ENCODE measurements around the gene NR5A1.

NR5A1 gene

DNA sequence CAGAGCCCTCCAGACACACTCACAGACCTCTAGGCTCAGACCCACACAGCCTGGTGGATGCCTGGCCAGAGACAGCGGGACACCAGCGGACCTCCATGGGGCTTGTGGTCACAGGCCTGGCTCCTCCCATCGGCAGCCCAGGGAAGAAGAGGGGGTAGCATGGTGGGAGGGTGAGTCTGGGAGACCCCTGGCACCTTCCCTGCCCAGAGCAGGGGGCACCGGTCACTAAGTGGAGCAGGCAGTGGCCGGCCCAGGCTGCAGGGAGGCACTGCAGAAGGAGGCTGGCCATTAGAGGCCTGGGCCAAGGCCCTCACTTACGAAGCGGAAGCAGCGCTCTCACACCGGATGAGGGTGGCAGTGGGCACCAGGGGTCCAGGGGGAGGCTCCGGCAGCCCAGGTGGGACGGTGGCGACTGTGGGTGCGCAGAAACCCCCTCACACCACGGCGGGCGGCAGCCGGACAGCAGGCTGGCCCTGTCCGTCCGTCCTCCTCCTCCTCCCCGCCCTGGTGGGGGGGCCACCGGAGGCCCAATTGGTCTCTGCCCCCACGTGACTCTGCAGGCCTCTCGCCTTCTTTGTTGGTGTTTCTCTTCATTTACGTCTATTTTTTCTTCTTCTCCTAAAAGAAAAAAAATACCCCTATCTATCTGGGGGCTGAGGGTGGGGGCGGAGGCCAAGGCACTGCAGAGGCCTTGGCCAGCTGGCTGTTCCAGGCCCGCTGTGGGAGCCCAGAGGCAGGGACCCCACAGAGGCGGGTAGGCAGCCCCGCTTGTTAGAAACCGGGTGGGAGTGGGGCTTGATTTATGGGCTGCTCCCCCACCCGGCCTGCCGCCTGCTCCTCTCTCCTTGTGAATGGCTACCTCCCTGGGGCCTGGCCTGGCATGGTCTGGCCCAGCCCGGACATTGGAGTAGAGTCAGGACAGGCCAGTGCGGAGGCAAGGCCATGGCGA is at the start of gene NR5A1:
Gene NR5A1 (minus strand): TSS at position 469 of the 949 bp plus-strand sequence. CDS start 4,004 bp downstream, outside the sequence.
- no peak within 1 kb of the TSS for H3K4me3 ChIP-seq (ENCODE audit: low read length)
- no peak for DNase-seq (ENCODE audit: low read depth)
- no peaks in the 10 kb centered on the region for H3K36me3 ChIP-seq (ENCODE audit: control insufficient read depth, insufficient read depth, low read length, severe bottlenecking)
- H3K9ac ChIP-seq (ENCODE audit: low read length) = no peak within 1 kb of the TSS
- no peaks in the 10 kb centered on the region for H3K9me3 ChIP-seq (ENCODE audit: control insufficient read depth, low read length)
- H3K4me1 ChIP-seq (ENCODE audit: control insufficient read depth, insufficient read depth, low read length) = peaks cover 4% of the 10 kb centered on the region
- peaks cover 34% of the 10 kb centered on the region for H3K27me3 ChIP-seq (replicated peaks; ENCODE audit: control insufficient read depth, insufficient read depth, low read length)

DNA sequence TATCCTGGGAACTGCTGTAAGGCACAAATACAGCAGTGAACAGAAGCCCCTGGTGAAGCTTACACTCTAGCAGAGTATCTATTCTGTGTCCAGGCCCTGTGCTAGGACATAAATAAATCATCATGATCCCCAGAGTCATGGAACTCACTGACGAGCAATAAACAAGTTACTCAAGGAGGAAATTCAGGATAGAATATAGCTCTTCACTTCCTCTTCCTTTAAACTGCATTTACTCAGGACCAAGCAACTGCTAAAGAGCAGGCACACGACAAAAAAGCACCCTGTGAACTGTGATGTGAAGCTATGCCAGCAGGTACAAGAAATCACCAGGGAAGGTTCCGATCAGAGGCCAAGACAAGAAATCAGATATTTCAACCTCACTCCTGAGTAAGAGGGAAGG is 47.8 kb upstream of the NR5A1 start:
- Histone ChIP-seq H3K9me3 (ENCODE audit: control insufficient read depth, low read length) (no peaks in the 10 kb centered on the region), H3K27me3 (replicated peaks; ENCODE audit: control insufficient read depth, insufficient read depth, low read length) (no peaks in the 10 kb centered on the region), H3K36me3 (ENCODE audit: control insufficient read depth, insufficient read depth, low read length, severe bottlenecking) (no peaks in the 10 kb centered on the region)

DNA sequence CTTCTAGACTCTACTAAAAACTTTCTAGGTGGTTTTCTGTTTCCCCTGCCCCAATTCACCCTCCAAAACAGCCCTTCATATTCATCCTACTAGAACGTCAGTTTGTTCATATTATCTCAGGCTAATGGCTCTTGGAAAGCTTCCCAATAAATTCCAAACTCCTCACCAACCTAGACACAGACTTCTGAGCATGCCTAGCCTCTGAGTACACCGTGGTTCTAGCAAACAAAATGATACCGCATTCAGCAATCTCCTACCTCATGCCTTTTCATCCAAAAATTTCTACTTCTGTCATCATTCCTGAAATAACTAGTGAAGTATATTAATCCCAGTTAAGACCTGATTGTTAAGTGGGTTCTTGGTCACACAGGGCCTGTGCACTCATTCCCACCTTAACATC is 46.5 kb upstream of the NR5A1 start:
- H3K4me1 ChIP-seq (ENCODE audit: control insufficient read depth, insufficient read depth, low read length) = peaks cover 17% of the 10 kb centered on the region
- no peaks in the 10 kb centered on the region for H3K27me3 ChIP-seq (replicated peaks; ENCODE audit: control insufficient read depth, insufficient read depth, low read length)
- no peak overlapping the region for H3K9ac ChIP-seq (ENCODE audit: low read length)
- H3K9me3 ChIP-seq (ENCODE audit: control insufficient read depth, low read length) = no peaks in the 10 kb centered on the region
- H3K36me3 ChIP-seq (ENCODE audit: control insufficient read depth, insufficient read depth, low read length, severe bottlenecking) = no peaks in the 10 kb centered on the region
- H3K4me3 ChIP-seq (ENCODE audit: low read length) = no peak overlapping the region
- peak; percentile 53 for DNase-seq (ENCODE audit: low read depth)

More for the DNA sequence above, 47.8 kb upstream of the NR5A1 start:
- no peak for DNase-seq (ENCODE audit: low read depth)
- H3K4me3 ChIP-seq (ENCODE audit: low read length) = no peak overlapping the region
- no peak overlapping the region for H3K9ac ChIP-seq (ENCODE audit: low read length)
- peaks cover 17% of the 10 kb centered on the region for H3K4me1 ChIP-seq (ENCODE audit: control insufficient read depth, insufficient read depth, low read length)

DNA sequence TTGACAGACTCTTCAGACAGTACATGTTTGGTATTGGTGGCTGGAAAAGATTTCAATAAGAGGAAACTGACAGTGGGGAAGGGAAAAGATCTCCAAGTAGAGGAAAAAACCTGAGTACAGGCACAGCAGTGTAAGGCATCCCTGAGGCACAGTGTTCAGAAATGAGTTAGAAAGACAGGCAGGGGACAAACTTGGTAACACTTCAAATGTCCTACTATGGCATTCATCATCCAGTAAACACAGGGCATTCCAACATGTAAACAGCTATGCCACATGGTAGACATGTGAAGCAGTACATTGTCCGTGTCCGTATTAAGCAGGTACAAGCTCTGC is 45.0 kb upstream of the NR5A1 start:
- no peaks in the 10 kb centered on the region for H3K9me3 ChIP-seq (ENCODE audit: control insufficient read depth, low read length)
- peak overlapping the region; percentile 8 for H3K9ac ChIP-seq (ENCODE audit: low read length)
- peaks cover 17% of the 10 kb centered on the region for H3K4me1 ChIP-seq (ENCODE audit: control insufficient read depth, insufficient read depth, low read length)
- H3K27me3 ChIP-seq (replicated peaks; ENCODE audit: control insufficient read depth, insufficient read depth, low read length) = no peaks in the 10 kb centered on the region
- no peak overlapping the region for H3K4me3 ChIP-seq (ENCODE audit: low read length)
- DNase-seq (ENCODE audit: low read depth) = no peak
- no peaks in the 10 kb centered on the region for H3K36me3 ChIP-seq (ENCODE audit: control insufficient read depth, insufficient read depth, low read length, severe bottlenecking)

DNA sequence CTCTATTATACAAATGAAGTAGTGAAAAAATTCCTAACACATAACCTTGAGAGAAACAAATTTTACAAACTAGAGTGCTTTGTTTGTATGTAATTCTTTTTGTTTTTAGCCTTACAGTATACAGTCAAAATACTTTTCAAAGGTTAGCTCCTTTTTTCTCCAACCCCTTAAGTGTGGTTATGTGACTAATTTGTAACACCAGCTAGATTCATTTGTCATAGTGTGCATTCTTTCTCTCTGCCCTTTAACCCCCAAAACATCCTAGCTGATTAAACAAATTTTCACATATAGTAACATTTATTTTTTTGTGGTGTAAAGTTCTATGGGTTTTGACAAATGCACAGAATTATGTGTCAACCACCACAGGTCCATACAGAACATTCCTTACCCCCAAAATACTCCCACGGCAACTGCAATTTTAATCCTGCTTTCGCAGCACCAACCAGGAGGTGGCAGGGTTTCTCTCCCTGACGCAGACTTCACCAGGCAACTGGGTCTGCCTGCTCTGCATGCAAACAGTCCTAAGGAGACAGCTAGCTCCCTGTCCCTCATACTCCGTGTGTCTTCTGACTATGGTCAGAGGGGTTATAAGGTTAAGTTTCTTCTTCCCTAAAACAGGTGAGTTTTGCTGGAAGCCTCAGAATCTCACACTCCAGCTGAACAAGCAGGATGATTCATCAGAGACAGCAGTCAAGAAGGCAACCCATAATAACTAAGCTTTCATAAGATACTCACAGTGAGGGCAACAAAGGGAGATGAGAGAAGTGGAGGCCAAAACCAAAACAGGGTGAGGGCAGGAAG is 44.5 kb upstream of the NR5A1 start:
- H3K4me1 ChIP-seq (ENCODE audit: control insufficient read depth, insufficient read depth, low read length) = peaks cover 17% of the 10 kb centered on the region
- no peaks in the 10 kb centered on the region for H3K27me3 ChIP-seq (replicated peaks; ENCODE audit: control insufficient read depth, insufficient read depth, low read length)
- DNase-seq (ENCODE audit: low read depth) = peak; percentile 79
- no peaks in the 10 kb centered on the region for H3K9me3 ChIP-seq (ENCODE audit: control insufficient read depth, low read length)
- H3K36me3 ChIP-seq (ENCODE audit: control insufficient read depth, insufficient read depth, low read length, severe bottlenecking) = no peaks in the 10 kb centered on the region
- H3K9ac ChIP-seq (ENCODE audit: low read length) = peak overlapping the region; percentile 8
- H3K4me3 ChIP-seq (ENCODE audit: low read length) = no peak overlapping the region

DNA sequence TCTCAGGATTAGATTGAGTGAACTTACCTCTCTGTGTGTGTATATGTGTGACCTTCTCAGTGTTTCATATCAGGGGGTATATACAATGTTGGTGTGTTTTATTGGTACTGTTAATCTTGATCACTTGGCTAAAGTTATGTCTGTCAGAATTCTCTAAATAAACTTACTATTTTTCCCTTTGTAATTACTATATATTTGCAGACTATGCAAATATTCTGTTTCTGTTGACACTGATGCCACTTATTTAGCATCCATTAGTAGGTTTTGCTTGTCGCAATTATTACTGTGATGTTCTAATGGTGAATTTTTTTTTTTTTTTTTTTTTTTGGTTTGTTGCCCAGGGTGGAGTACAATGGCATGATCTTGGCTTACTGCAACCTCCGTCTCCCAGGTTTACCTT is 42.9 kb upstream of the NR5A1 start:
- Histone ChIP-seq H3K9ac (ENCODE audit: low read length) (no peak overlapping the region), H3K27me3 (replicated peaks; ENCODE audit: control insufficient read depth, insufficient read depth, low read length) (no peaks in the 10 kb centered on the region), H3K4me3 (ENCODE audit: low read length) (no peak overlapping the region), H3K36me3 (ENCODE audit: control insufficient read depth, insufficient read depth, low read length, severe bottlenecking) (no peaks in the 10 kb centered on the region), H3K9me3 (ENCODE audit: control insufficient read depth, low read length) (no peaks in the 10 kb centered on the region), H3K4me1 (ENCODE audit: control insufficient read depth, insufficient read depth, low read length) (peaks cover 17% of the 10 kb centered on the region)
- no peak for DNase-seq (ENCODE audit: low read depth)

DNA sequence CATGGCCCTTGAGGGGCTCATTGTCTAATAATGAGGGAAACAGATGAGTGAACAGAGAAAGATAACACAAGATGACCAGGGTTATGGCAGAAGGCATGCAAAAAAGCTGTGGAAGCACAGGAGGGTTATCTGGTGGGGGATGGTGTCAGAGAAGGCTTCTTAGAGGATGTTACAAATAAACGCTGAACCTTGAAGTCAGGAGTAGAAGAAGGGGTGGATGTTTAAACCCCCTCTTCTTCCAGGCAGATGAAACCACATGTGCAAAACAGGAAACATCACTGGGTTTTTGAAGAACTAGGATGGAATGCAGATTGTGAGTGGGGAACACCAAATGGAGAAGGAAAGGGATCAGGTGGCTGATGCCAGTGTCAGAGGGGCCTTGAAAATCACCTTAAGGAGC is 41.8 kb upstream of the NR5A1 start:
- H3K4me1 ChIP-seq (ENCODE audit: control insufficient read depth, insufficient read depth, low read length) = peaks cover 17% of the 10 kb centered on the region
- no peaks in the 10 kb centered on the region for H3K27me3 ChIP-seq (replicated peaks; ENCODE audit: control insufficient read depth, insufficient read depth, low read length)
- H3K36me3 ChIP-seq (ENCODE audit: control insufficient read depth, insufficient read depth, low read length, severe bottlenecking) = no peaks in the 10 kb centered on the region
- no peak for DNase-seq (ENCODE audit: low read depth)
- H3K9me3 ChIP-seq (ENCODE audit: control insufficient read depth, low read length) = no peaks in the 10 kb centered on the region
- no peak overlapping the region for H3K9ac ChIP-seq (ENCODE audit: low read length)
- no peak overlapping the region for H3K4me3 ChIP-seq (ENCODE audit: low read length)

DNA sequence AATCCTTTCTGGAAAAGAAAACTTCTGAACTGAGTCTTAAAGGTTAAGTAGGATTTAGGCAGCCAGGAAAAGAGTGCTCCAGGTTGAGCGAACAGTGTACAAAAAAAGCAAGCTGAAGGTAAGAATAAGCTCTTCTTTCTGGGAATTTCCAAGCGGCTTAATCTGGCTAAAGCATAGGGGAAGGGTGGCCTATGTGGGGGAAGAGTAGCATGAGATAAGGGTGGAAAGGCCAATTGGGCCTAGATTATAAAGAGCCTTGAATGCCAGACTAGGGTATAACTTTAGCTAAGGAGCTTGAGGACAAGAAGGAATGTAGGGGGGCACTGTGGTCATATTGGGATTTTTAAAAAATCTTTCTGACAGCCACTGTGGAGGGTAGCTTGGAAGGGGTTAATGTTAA is 37.3 kb upstream of the NR5A1 start:
- Histone ChIP-seq H3K4me1 (ENCODE audit: control insufficient read depth, insufficient read depth, low read length) (no peaks in the 10 kb centered on the region), H3K9me3 (ENCODE audit: control insufficient read depth, low read length) (no peaks in the 10 kb centered on the region), H3K4me3 (ENCODE audit: low read length) (no peak overlapping the region), H3K9ac (ENCODE audit: low read length) (no peak overlapping the region), H3K36me3 (ENCODE audit: control insufficient read depth, insufficient read depth, low read length, severe bottlenecking) (no peaks in the 10 kb centered on the region), H3K27me3 (replicated peaks; ENCODE audit: control insufficient read depth, insufficient read depth, low read length) (no peaks in the 10 kb centered on the region)
- DNase-seq (ENCODE audit: low read depth) = no peak

DNA sequence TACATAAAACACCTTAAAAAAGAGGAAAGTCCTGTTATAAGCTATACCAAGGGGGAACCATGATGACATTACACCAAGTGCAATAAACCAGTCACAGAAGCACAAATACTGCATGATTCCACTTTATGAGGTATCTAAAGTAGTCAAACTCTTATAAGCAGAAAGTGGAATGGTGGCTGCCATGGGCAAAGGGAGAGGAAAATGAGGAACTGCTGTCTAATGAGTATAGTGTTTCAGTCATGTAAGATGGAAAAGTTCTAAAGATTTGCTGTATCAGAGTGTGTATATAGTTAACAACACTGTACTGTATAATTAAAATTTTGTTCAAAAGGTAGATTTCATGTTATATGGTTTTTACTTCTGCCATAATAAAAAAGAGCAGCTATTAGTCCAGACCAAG is 34.6 kb upstream of the NR5A1 start:
- Histone ChIP-seq H3K4me1 (ENCODE audit: control insufficient read depth, insufficient read depth, low read length) (no peaks in the 10 kb centered on the region), H3K4me3 (ENCODE audit: low read length) (no peak overlapping the region), H3K36me3 (ENCODE audit: control insufficient read depth, insufficient read depth, low read length, severe bottlenecking) (no peaks in the 10 kb centered on the region), H3K27me3 (replicated peaks; ENCODE audit: control insufficient read depth, insufficient read depth, low read length) (no peaks in the 10 kb centered on the region), H3K9me3 (ENCODE audit: control insufficient read depth, low read length) (no peaks in the 10 kb centered on the region), H3K9ac (ENCODE audit: low read length) (no peak overlapping the region)
- no peak for DNase-seq (ENCODE audit: low read depth)

DNA sequence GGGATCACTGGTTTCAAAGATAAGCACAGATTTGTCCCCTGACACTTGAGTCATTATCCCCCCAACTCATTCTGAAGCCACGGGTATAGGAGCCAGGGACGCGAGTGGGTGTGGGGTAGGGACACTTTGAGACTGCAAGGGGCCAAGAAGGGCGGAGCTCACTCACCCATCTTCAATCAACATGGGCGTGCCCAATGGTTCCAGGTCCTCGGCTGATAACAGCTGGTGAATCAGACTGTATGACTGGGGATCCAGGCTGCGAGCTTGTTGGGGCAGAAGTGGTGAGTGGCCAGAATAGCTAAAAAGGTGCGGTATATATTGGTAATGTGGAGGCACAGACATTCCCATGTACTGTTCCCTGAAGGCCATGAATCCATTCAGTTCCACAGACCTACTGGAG is 30.7 kb upstream of the NR5A1 start:
- Histone ChIP-seq H3K9me3 (ENCODE audit: control insufficient read depth, low read length) (no peaks in the 10 kb centered on the region), H3K36me3 (ENCODE audit: control insufficient read depth, insufficient read depth, low read length, severe bottlenecking) (no peaks in the 10 kb centered on the region), H3K4me1 (ENCODE audit: control insufficient read depth, insufficient read depth, low read length) (no peaks in the 10 kb centered on the region), H3K27me3 (replicated peaks; ENCODE audit: control insufficient read depth, insufficient read depth, low read length) (no peaks in the 10 kb centered on the region), H3K4me3 (ENCODE audit: low read length) (no peak overlapping the region), H3K9ac (ENCODE audit: low read length) (no peak overlapping the region)
- DNase-seq (ENCODE audit: low read depth) = no peak

DNA sequence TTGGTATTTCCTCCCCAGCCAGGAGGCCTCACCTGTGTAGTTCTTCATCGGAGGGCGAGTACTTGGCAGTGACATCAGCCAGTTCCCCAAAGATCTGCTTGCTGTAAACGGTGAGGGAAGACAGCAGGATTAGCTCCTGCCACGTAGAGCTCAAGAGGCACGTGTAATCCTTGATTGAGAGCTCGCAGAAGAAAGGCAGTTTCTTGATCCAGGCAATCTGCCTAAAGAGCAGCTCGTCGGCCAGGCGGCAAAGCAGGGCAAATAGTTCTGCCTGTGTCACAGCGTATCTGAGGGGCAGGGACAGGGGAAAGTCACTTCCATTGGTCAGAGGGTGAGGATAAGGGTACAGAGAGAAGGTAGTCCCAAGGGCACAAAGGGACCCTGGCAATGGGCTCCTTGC is 28.6 kb upstream of the NR5A1 start:
- no peak overlapping the region for H3K4me3 ChIP-seq (ENCODE audit: low read length)
- no peaks in the 10 kb centered on the region for H3K4me1 ChIP-seq (ENCODE audit: control insufficient read depth, insufficient read depth, low read length)
- no peak for DNase-seq (ENCODE audit: low read depth)
- H3K9ac ChIP-seq (ENCODE audit: low read length) = no peak overlapping the region
- no peaks in the 10 kb centered on the region for H3K9me3 ChIP-seq (ENCODE audit: control insufficient read depth, low read length)
- H3K36me3 ChIP-seq (ENCODE audit: control insufficient read depth, insufficient read depth, low read length, severe bottlenecking) = no peaks in the 10 kb centered on the region
- peaks cover 4% of the 10 kb centered on the region for H3K27me3 ChIP-seq (replicated peaks; ENCODE audit: control insufficient read depth, insufficient read depth, low read length)

All from adipocyte (in vitro differentiated cells).